Hematopoietic multipotent progenitor cell treated with erythropoietin and hydrocortisone succinate and interleukin-3 and kit ligand, for 15 days (in vitro differentiated cells): ENCODE results near the gene TRIP13.

ENCODE experiments used
- DNase-seq: peaks from one replicate; pipeline ENCODE4 v3.0.0-alpha.2; 2015; ENCODE audit warnings: low spot score

Gene TRIP13

DNA sequence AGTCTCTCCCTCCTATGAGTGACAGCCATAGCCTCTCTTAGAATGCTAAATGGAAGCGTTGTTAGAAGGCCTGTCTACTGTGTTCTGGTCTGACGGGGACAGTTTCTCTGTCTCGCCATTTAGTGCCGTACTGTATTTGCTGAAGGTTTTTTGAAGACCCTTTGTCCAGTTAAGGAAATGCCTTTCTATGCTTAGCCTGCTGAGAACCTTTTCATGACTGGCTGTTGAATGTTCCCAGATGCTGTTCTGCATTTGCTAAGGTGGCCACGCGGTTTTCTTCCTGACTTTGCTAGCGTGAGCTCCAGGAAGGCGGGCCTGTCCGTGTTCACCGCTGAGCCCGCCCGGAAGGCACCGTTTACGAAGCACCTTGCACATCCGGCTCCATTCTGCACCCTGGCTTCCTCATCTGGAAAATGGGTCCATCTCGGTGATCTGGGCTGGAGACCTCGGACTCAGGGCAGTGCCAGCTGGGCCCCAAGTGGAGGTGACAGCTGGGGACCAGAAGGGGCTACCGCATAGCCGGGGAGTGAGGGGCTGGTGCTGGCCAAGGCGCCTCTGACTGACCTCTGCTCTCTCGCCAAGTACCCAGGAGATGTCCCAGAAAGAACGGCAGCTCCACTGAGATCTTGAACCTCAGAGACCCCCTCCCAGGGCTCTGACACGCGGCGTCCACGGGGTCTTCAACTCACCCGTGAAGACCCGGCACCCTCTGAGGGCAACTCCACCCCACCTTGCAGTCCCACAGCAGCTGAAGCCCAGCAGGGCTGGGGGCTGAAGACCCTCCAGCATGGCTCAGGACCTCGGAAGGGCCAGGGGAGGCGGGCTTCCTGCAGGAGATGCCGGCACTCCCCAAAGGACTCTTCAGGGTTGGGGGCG lies 63.4 kb downstream of the TRIP13 start:
- no peak for DNase-seq

DNA sequence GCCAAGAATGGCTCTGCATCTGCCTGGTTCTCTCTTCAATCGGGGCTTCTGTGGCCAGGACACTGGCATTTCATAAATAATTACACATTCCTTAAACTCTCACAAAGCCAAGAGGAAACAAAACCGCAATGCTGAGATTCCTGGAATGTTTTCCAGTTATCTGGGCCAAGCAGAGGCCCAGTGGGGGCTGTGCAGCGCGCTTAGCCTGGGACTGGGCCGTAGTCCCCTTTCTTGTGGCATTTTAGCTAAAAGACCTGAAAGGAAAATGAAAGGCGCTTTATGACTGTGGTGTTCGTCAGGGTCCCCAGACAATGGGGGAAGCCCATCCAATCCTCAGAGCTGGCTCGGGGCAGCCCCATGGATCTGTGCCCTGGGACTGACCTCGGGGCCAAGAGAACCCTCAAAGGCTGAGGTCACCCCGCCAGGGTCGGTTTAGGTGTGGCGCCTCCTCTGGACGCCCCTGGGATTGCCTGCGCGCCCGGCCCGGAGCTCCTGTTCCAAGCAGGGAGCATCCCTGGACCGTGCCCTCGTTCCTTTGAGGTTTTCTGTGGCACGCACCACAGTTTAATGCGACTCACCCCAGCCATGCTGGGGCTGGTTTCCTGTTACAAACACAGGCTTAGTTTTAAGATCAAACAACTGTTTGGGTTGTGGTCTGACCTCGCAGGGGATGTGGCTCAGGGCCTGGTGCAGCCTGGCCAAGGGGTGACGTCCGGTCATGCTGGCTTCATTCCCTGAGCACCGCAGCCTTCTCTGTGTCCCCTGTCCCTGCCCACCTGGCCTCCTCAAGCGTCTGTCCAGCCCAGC lies 64.5 kb downstream of the TRIP13 start:
- no peak for DNase-seq

DNA sequence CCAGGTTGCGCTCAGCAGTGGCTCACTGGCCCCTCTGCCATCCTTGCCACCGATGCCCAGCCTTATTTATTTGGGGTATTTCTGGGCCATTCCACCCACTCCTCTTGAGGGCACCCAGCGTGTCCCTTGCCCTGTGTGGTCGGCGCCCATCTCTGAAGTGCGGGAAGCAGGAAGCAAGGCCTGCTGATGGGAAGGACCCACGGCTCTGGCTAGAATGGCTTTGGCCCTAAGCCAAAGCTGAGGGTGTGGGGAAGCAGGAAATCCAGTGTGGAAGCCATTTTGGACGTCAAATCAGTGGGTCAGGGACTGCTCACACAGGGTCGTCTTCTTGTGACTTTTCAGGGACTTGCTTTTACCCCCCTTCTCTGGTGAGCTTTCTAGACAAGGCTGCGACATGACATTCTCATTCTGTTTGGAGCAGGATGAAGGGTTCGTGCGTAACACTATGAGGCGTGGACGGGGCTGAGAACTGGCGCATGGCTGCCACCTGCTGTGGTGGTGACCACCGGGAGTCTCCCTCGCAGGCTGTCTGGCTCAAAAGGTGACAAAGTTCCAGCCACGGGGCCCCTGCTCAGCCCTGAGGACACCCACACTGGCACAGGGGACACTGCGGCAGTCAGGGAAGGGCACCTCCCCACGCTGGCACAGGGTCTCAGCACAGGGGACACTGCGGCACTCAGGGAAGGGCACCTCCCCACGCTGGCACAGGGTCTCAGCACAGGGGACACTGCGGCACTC lies 65.2 kb downstream of the TRIP13 start:
- no peak for DNase-seq

DNA sequence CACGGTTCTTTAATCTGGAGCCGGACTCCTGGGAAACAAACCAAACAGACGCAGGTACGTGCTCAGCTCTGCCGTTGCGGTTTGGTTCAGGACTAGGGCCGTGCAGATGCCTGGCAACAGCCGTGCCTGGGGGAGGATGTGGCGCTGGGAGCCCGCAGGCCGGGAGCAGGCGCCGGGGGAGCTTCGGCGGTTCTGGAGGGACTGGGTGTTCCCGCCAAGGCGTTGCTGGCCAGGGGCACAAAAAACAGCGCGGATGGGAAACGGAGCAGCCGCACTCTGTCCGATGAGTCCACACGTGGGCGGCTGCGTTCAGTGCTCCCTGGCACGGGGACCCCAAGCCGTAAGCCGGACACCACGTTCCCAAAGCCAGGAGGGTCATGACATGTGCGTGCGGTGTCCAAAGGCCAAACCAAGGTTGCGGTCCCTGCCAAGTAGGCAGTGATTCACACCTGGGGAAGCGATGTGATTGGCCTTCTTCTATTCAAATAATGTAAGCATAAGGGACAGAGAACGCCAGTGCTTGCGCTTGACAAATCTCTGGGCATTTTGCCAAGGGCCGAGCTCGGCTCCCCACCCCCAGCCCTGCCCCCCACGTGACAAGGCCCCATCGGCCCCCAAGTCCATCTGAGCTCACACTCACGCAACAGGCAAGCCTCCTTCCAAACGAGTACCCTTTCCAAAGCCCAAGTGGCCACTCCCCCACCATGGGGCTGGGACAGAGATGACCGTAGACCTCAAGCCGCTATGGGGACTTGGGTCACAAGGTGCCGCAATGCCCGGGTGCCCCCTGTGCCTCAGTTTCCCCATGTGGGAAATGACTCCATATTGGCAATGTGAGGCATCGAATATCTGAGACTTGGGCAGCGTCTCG lies 66.3 kb downstream of the TRIP13 start:
- no peak for DNase-seq

DNA sequence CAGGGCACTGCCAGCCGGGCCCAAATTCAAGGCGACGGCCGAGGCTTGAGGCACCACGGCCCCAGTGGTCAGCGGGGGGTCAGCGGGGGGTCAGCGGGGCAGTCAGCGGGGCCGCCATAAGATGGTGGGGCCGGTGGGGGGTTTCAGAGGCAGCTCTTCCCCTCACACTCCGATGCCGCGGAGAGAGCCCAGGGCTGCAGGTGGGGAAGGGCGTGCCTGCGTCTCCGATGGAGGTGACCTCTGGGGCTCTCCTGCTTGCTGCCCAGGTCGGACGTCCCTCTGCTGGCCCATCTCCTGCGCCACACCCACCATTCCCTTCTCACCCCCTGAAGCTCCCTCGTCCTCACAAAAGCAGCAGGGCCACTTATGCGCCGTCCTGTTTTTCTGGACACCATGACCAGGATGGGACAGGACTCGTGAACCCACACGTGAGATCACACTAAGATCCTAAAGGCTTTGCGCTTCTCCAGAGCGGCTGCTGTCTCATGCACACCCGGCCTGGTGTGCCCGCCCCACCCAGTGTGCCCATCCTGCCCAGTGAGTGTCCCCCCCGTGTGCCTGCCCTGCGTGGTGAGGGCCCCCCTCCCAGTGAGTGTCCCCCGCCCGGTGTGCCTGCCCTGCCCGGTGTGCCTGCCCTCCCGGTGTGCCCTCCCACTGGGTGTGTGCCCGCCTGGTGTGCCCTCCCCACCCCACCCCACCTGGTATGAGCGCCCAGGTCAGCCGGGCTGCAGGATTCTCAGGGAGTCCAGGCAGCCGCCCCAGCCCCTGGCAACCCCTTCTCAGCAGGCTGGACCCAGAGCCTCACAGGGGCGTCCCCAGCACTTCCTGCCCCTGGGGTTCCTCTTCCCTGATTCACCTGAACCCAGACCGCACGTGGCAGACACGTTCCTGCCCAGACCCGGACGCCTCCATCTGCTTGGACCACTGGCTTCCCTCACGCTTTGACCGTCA lies 67.2 kb downstream of the TRIP13 start:
- no peak for DNase-seq

DNA sequence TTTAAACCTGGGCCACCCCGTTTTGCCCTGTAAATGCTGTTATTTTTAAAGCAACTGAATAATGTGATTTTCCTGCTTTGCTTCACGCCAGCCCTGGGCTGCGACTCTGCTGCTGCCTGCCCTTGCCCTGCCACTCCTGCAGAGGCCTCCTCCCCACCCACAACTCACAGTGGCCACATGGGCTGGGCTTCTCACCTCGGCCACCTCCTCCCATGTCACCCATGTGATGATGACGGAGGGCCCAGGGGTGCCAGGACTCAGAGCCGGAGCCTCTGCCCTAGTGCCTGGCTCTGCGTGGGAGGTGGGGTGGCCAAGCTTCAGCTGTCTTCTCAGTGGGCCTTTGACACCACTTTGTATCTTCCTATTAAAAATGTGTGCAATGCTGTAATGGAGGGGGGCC lies 67.9 kb downstream of the TRIP13 start:
- no peak for DNase-seq

- no peak for DNase-seq
Measured at GRCh38 chr5:961002-961710, 68.5 kb downstream of the TRIP13 start.

GRCh38 chr5:961711-962240 lies 69.1 kb downstream of the TRIP13 start:
- no peak for DNase-seq

GRCh38 chr5:962386-962785 lies 69.7 kb downstream of the TRIP13 start:
- no peak for DNase-seq

- no peak for DNase-seq
Measured at GRCh38 chr5:962801-963200, 70.1 kb downstream of the TRIP13 start.

DNA sequence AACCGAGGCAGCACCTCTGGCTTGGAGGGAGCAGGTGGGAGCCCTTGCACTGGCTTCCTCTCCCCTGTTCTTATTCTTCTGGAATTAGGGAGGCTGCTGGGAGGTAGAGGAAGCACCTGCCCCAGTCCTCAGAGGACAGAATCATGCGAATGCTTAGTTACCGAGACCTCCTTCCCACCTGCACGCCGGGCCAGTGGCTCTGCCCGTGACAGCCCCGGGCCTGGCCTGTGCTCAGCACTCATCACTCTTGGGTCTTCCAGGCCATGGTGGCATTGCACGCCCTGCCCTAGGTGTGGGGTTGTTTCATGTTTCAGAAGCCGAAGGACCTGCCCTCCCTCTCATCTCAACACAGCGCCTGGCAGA lies 70.6 kb downstream of the TRIP13 start:
- DNase-seq = no peak

- no peak for DNase-seq
Measured at GRCh38 chr5:963673-964531, 71.2 kb downstream of the TRIP13 start.

- no peak for DNase-seq
Measured at GRCh38 chr5:964821-965220, 72.1 kb downstream of the TRIP13 start.

GRCh38 chr5:965604-966344 lies 73.1 kb downstream of the TRIP13 start:
- DNase-seq = no peak

DNA sequence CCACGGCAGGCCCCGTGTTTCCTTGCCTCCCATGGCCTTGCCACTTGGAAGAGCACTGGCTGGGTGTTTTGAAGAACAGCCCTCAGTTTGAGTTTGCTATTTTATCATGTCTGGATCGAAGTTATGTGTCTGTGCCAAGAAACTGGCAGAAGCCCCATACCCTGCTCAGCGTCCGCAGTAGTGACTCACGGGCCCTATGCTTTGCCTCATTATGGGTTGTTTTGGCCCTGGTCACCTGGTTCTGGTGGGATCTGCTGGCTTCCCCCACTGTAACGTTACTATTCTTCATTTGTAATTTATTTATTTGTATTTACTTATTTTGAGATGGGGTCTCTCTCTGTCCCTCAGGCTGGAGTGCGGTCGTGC lies 73.6 kb downstream of the TRIP13 start:
- DNase-seq = no peak

DNA sequence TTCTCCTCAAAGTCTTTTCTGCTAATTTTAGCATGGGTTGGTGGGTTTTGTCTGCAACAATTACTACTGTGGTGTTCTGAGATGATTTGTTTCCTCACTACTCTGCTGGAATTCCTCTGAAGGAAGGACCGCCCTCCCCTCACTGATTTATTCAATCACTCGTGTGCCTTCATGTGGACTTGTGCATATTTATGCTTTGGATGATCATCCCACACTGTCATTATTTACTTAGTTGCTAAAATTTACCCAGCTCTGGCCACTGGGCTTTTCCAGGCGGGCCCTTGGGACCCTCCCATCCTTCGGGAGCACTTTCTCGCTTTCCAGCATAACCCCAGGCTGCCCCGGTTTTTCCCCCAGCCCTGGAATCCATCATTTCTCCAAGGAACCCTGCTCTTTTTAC lies 74.3 kb downstream of the TRIP13 start:
- no peak for DNase-seq
